Activated CD4-positive, CD25-positive, alpha-beta regulatory T cell treated with anti-CD3 and anti-CD28 coated beads, Interleukin-2, amount 50 U/mL, for 16 hours (primary cell): ENCODE data around the gene ANKRD24.
"Not testable (repeated sequence)": the region's sequence is repeated elsewhere in the genome, so short reads cannot be mapped to it uniquely, and the experiment has no call there.

ENCODE experiments used
- DNase-seq: peaks from one replicate; pipeline ENCODE4 v3.0.0-alpha.2; 2020; ENCODE audit warnings: low read depth, low spot score

The ANKRD24 gene

DNA sequence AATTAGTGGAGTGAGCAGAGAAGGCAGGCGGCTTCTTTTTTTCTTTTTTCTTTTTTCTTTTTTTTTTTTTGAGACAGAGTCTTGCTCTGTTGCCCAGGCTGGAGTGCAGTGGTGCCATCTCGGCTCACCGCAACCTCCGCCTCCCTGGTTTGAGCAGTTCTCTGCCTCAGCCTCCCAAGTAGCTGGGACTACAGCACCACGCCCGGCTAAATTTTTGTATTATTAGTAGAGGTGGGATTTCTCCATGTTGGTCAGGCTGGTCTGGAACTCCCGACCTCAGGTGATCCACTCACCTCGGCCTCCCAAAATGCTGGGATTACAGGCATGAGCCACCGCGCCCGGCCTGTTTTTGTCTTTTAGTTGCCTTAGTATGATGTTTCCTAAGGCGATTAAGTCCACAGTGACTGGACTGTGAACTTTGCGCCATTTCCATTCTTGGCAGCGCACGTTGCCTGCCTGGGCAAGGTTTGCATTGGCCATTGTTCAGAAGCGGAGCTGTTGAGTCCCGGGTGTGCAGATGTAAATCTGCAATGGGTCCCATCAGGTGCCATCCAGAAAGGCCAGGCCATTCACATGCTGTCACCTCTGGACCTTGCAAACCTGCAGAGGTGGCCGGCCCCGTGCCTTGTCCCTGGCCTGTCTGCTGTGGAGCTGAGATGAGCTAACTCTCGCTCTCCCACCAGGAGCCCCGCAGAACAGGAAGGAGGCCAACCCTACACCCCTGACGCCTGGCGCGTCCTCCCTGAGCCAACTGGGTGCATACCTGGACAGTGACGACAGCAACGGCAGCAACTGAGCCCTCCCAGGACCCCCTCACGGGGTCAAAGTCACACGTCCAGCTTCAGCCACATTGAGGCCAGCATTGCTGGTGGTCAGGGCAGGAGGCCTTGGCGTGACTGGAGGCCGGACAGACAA lies 85.7 kb downstream of the ANKRD24 start:
- DNase-seq = no peak

- no peak for DNase-seq
Observed at GRCh38 chr19:4268816-4269430, 86.4 kb downstream of the ANKRD24 start.

- no peak for DNase-seq
Observed at GRCh38 chr19:4272894-4273293, 90.4 kb downstream of the ANKRD24 start.

DNA sequence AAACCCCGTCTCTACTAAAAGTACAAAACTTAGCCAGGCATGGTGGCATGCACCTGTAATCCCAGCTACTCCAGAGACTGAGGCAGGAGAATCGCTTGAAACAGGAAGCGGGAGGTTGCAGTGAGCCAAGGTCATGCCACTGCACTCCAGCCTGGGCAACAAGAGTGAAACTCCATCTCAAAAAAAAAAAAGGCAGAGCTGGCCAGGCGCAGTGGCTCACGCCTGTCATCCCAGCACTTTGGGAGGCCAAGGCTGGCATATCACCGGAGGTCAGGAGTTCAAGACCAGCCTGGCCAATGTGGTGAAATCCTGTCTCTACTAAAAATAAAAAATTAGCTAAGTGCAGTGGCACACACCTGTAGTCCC lies 91.8 kb downstream of the ANKRD24 start:
- DNase-seq = not testable (repeated sequence)
